CD4-positive, alpha-beta T cell (primary cell): ENCODE results near the gene ANO8. TPM values are rescaled to one million over a fixed set of nuclear protein-coding genes. Genes with fewer than 3 reads are reported as not detected.

Experiments used
- total RNA-seq, 174 experiments: library from RNA in 2 of 174; stranded (reverse) in 2 of 174; gene quantifications; one replicate each; pipeline ENCODE4 v1.2.3 and lab custom pipeline; 2021 to 2026

The ANO8 gene
- total RNA-seq, 2 experiments from 2014 or later = 15.3 TPM

Other genes with a start within 250 kb of the ANO8 start
- 10 to 100 TPM; 23.1 to 24.3 TPM for gene USE1, start 119.5 kb downstream of the ANO8 start, total RNA-seq
- 10 to 100 TPM; 20.5 to 22.2 TPM for gene OCEL1, start 108.6 kb downstream of the ANO8 start, total RNA-seq
- gene NR2F6, start 88.9 kb downstream of the ANO8 start, total RNA-seq = 1 to 10 TPM in 1 of 2 experiments, under 1 TPM in 1; 0.74 to 1.1 TPM
- not detected for gene USHBP1, start 70.1 kb downstream of the ANO8 start, total RNA-seq
- 10 to 100 TPM; 56.2 to 63.5 TPM for gene BABAM1, start 67.4 kb downstream of the ANO8 start, total RNA-seq
- 1 to 10 TPM in 1 of 2 experiments, under 1 TPM in 1; 0.85 to 1.9 TPM for gene ANKLE1, start 53.0 kb downstream of the ANO8 start, total RNA-seq
- gene ABHD8, start 31.4 kb downstream of the ANO8 start, total RNA-seq = 1 to 10 TPM; 4.4 to 4.6 TPM
- 10 to 100 TPM; 28.4 to 28.7 TPM for gene MRPL34, start 29.0 kb downstream of the ANO8 start, total RNA-seq
- gene DDA1, start 25.3 kb downstream of the ANO8 start, total RNA-seq = 10 to 100 TPM; 41.4 to 43.4 TPM
- 10 to 100 TPM; 21.2 to 24.0 TPM for gene GTPBP3, start 2.7 kb upstream of the ANO8 start, total RNA-seq
- not detected for gene PLVAP, start 42.5 kb upstream of the ANO8 start, total RNA-seq
- gene CCDC194, start 59.3 kb upstream of the ANO8 start, total RNA-seq = not detected
- 10 to 100 TPM; 16.1 to 16.8 TPM for gene BST2, start 70.8 kb upstream of the ANO8 start, total RNA-seq
- 10 to 100 TPM in 1 of 2 experiments, 1 to 10 TPM in 1; 9.8 to 10.7 TPM for gene MVB12A, start 85.2 kb upstream of the ANO8 start, total RNA-seq
- gene TMEM221, start 113.8 kb upstream of the ANO8 start, total RNA-seq = not detected
- gene NXNL1, start 126.1 kb upstream of the ANO8 start, total RNA-seq = not detected
- 1 to 10 TPM; 3.0 TPM for gene SLC27A1, start 135.7 kb upstream of the ANO8 start, total RNA-seq
- gene PGLS, start 176.8 kb upstream of the ANO8 start, total RNA-seq = 10 to 100 TPM; 41.5 to 44.6 TPM
- gene COLGALT1, start 220.8 kb upstream of the ANO8 start, total RNA-seq = 10 to 100 TPM; 30.3 to 30.6 TPM